Panc1 (cell line): ENCODE data around the gene LINC01488.

Experiments used
- POLR2AphosphoS5 ChIP-seq: IDR thresholded peaks from 2 replicates; pipeline ENCODE4 v1.6.1; 2012; ENCODE audit warnings: mild to moderate bottlenecking, low read depth, low read length, moderate library complexity
- TF ChIP-seq, protein P1 (sequence below): fragments of 450-650 bp; IDR thresholded peaks from 2 replicates; pipeline ENCODE4 v1.5.1; 2017; ENCODE audit warnings: mild to moderate bottlenecking

DNA sequence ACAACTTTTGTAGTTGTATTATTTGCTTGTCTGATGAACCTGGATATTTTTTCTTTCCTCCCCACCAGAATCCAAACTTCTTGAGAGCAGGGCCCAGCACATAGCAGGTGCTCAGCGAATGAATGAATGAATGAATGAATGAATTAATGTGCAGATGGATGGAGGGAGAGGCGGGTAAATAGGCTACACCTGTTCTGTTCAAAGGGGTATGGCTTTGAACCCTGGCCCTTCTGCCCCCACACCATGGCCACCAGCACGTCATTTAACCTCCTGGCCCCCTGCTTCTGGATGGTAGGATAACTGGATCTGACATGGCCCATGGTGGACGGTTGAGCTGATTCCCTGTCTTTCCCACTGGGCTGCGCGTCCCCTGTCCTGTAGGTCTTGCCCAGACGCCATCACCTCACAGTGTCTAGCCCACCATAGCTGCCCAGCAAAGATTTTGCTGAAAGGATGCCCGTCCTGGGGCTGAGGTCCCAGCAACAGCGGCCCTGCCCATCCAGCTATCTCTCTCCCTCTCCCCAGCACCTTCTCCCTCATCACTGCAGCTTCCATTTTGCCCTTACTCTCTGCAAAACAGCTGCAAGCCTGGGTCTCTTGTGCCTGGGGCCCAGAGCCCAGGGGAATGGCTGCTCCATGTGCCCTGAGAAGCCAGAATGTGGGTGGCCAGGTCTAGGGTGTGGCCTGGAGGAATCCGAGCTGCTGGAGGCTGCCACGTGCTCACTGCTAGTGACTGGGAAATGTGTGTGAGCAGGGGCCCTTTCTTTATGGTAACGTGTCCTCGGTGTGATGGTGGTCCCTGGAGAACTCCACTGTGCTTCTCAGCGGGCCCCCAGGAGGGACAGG lies 49.3 kb upstream of the LINC01488 start:
- no peak for TF ChIP-seq POLR2AphosphoS5
- TF ChIP-seq, protein P1, sequence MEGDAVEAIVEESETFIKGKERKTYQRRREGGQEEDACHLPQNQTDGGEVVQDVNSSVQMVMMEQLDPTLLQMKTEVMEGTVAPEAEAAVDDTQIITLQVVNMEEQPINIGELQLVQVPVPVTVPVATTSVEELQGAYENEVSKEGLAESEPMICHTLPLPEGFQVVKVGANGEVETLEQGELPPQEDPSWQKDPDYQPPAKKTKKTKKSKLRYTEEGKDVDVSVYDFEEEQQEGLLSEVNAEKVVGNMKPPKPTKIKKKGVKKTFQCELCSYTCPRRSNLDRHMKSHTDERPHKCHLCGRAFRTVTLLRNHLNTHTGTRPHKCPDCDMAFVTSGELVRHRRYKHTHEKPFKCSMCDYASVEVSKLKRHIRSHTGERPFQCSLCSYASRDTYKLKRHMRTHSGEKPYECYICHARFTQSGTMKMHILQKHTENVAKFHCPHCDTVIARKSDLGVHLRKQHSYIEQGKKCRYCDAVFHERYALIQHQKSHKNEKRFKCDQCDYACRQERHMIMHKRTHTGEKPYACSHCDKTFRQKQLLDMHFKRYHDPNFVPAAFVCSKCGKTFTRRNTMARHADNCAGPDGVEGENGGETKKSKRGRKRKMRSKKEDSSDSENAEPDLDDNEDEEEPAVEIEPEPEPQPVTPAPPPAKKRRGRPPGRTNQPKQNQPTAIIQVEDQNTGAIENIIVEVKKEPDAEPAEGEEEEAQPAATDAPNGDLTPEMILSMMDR = no peak
